ENCODE data around the gene ZSCAN22.
A peak's percentile ranks its signal among the peaks of the same experiment; 100 is the strongest.

Gene ZSCAN22

GRCh38 chr19:58380662-58381459, 54.1 kb downstream of the ZSCAN22 start, which contains the start of gene ZNF837:
TSS of gene ZNF837 (minus strand) at chr19:58381030. CDS start at chr19:58369332, 11,698 bp downstream.
- Mint-ChIP-seq H3K9me3 (no peaks in the 10 kb centered on the region), H3K4me1 (peaks cover 18% of the 10 kb centered on the region), H3K4me3 (peak within 1 kb of the TSS; percentile 90 to 96 (median 91)), H3K27ac (peak within 1 kb of the TSS; percentile 89 to 98 (median 94)), H3K27me3 (ENCODE audit: low read depth) (no peaks in the 10 kb centered on the region), H3K36me3 (ENCODE audit: low read depth) (no peaks in the 10 kb centered on the region)
- no peak for TF ChIP-seq CTCF (IDR thresholded peaks at IDR 0.05; ENCODE audit: unreplicated experiment in 3 of 3)

- no peak for TF ChIP-seq CTCF (IDR thresholded peaks at IDR 0.05; ENCODE audit: unreplicated experiment in 3 of 3)
- no peaks in the 10 kb centered on the region for H3K36me3 Mint-ChIP-seq (ENCODE audit: low read depth)
- peaks cover 18% of the 10 kb centered on the region for H3K4me1 Mint-ChIP-seq
- H3K9me3 Mint-ChIP-seq: no peaks in the 10 kb centered on the region
- peak overlapping the region; percentile 90 to 96 (median 91) for H3K4me3 Mint-ChIP-seq
- H3K27ac Mint-ChIP-seq: peak overlapping the region; percentile 89 to 98 (median 94)
- H3K27me3 Mint-ChIP-seq (ENCODE audit: low read depth): no peaks in the 10 kb centered on the region
Observed at GRCh38 chr19:58381460-58382212, 54.8 kb downstream of the ZSCAN22 start.

DNA sequence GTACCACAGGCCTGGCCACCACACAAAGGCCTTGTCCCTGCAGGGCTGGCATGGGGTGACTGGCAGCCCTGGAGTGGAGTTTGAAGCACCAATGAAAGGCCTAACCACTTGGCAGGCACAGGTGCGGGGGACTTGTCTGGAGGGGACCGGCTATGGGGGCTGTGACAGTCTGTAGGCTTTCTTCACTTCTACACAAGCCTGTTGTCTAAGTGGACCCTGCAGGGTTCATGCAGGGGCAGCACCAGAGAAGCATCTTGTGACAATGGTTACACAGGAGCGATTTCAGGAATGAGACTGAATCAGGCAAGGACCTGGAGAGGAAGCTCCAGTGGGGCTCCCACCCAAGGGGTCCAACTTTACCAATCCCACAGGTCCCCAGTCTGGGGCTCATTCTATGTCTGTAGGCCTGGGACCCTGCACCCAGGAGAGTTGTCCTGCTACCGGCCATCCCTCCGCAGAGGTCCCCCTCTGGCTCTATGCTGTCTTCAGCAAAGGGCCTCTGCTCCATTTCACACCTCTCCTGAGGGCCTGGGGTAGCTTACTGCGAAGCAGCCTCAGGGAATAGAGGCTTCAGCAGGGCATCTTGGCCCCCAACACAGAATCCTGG, 56.3 kb downstream of the ZSCAN22 start:
- Mint-ChIP-seq H3K4me1 (peaks cover 28% of the 10 kb centered on the region), H3K4me3 (peak overlapping the region; percentile 97 to 99 (median 98)), H3K36me3 (ENCODE audit: low read depth) (peaks cover 3% of the 10 kb centered on the region), H3K27me3 (ENCODE audit: low read depth) (no peaks in the 10 kb centered on the region), H3K27ac (peak overlapping the region; percentile 62 to 100 (median 84)), H3K9me3 (no peaks in the 10 kb centered on the region)
- TF ChIP-seq CTCF (IDR thresholded peaks at IDR 0.05; ENCODE audit: unreplicated experiment in 3 of 3): no peak

DNA sequence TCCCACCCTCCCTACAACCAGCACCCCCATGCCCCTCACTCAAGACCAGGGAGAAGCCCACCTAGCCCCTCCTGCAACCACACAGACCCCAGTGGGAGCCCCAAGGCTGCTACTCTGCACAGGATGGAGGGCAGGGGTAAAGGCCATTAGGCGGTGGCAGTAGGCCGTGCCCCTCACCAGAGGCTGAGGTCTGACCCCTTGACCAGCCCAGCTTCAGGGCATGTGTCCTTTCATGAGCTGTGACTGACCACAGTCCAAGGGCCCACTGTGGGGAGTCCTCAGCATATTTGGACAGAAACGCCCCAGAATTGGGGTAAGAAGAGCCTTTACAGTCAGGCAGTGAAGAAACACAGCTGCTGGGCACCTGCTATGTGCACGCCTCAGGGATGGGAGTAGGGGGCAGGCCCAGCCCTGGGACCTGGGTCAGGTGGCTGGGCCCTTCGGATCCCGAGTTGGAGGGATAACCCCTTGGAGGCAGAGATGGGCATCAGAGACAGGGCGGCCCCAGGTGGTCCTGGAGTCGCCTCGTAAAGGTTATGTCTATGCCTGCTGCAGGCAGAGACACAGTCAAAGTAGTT, 58.6 kb downstream of the ZSCAN22 start:
- Mint-ChIP-seq H3K36me3 (ENCODE audit: low read depth) (peaks cover 15% of the 10 kb centered on the region), H3K27ac (peak overlapping the region; percentile 100), H3K4me3 (peak overlapping the region; percentile 97 to 99 (median 98)), H3K4me1 (peaks cover 30% of the 10 kb centered on the region), H3K27me3 (ENCODE audit: low read depth) (no peaks in the 10 kb centered on the region), H3K9me3 (no peaks in the 10 kb centered on the region)
- TF ChIP-seq CTCF (IDR thresholded peaks at IDR 0.05; ENCODE audit: unreplicated experiment in 3 of 3): no peak

GRCh38 chr19:58385891-58386575, 59.2 kb downstream of the ZSCAN22 start:
- H3K27me3 Mint-ChIP-seq (ENCODE audit: low read depth): no peaks in the 10 kb centered on the region
- peak overlapping the region; percentile 100 for H3K27ac Mint-ChIP-seq
- H3K9me3 Mint-ChIP-seq: no peaks in the 10 kb centered on the region
- peak overlapping the region; percentile 97 to 99 (median 98) for H3K4me3 Mint-ChIP-seq
- H3K4me1 Mint-ChIP-seq: peaks cover 33% of the 10 kb centered on the region
- H3K36me3 Mint-ChIP-seq (ENCODE audit: low read depth): peaks cover 21% of the 10 kb centered on the region
- no peak for TF ChIP-seq CTCF (IDR thresholded peaks at IDR 0.05; ENCODE audit: unreplicated experiment in 3 of 3)

Measured in nephron (organoid).